Stimulated activated CD8-positive, alpha-beta memory T cell treated with anti-CD3 and anti-CD28 coated beads, Interleukin-2, amount 100 ng/mL, for 48 hours (primary cell): ENCODE measurements around the gene HRAS.
"Not testable (repeated sequence)": the region's sequence is repeated elsewhere in the genome, so short reads cannot be mapped to it uniquely, and the experiment has no call there.

Experiments used
- DNase-seq, 2 donors: peaks; one replicate each; pipeline ENCODE4 v3.0.0-alpha.2; 2020; ENCODE audit warnings: low read depth in 2 of 2

HRAS gene

DNA sequence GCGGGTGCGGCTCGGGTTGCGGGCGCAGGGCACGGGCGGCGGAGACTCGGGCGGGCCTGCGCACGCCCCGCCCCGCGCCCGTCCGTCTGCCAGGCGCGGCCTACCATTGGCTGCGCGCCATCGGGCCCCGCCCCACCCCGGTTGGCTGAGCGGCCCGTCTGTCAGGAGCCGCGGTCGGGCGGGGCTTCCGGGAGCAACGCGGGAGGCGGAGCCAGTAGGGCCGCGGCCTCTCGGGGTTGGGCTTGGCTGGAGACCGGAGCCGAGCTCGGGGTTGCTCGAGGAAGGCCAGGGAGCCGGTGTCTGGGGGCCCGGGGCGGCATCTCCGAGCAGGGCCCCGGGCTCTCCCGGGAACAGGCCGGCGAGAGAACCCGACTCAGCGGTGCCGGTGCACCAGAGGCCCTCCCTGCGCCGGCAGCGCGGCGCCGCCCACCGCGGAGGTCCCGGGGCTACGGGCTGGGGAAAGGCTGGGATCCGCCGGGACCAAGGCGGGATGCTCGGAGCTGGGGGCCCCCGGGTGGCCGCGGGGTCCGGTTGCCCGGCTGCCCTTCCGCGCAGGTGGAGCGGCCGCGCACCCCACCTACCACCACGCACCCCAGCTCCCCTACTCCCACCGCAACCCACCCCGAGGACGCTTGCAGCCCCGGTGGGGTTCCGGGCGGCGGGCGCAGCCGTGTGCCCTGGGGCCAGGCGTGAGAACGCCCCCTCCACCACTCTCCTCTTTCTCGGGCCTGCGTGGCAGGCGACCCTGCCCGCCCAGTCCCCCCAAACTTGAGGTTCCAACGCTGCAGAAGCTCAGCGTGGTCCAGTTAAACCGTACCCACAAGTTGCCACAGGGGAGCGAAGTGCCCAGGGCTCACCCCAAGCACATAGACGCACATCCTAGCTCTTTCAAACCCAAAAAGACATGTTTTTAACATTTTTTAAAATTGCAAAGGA lies at the start of gene HRAS:
TSS of gene HRAS (minus strand) at position 58 of the 936 bp plus-strand sequence.
- peak; percentile 93 to 97 for DNase-seq

DNA sequence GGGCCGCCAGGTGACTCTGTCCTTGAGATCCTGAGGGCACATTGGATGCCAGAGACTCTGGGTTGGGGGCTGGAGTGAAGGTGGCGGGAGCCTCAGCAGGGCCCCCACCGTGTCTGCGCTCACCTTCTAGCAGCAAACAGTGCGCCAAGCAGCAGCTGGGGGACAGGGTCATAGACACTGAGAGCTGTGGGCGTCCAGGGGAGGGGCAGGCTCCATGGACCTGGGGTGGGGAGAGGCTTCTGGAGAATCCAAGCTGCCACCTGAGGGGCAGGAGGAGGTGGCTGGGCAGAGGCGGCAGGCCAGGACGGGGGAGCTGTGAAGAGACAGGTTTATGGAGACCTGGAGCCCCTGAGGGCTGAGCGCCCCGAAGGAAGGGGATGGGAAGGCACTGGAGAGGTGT lies 48.9 kb upstream of the HRAS start:
- DNase-seq: no peak

DNA sequence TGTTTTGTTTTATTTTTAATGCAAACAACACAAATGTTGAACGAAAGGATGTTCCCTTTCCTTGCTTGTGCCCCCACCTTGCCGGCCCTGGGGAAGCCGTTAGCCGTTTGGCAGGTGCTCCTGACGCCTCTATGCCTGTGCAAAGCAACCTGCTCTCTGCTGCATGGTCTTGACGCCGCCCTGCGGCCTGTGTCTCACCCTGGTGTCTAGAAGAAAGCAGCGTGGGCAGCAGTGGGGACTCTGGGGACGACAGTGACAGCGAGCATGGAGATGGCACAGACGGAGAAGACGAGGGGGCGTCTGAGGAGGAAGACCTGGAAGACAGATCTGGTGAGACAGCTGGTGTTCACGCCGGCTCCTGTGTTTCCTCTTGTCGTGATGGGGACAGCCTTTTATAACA lies 46.4 kb upstream of the HRAS start:
- no peak for DNase-seq

DNA sequence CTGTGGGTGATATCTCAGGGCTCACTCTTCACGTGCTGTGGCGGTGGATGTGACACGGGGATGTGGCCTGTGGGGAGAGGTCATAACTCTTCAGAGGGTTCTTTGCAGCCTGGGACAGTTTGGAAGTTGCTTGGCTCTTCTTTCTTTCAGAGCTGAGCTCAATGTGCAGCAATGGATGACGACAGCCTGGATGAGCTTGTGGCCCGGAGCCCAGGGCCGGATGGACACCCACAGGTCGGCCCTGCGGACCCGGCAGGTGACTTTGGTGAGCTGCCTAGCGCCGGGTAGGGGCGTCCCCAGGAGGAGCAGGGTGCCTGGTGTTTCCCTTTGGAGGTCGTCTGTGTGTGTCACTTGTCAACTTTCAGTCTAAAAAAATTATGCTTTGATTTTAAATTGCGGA lies 46.0 kb upstream of the HRAS start:
- DNase-seq: no peak

DNA sequence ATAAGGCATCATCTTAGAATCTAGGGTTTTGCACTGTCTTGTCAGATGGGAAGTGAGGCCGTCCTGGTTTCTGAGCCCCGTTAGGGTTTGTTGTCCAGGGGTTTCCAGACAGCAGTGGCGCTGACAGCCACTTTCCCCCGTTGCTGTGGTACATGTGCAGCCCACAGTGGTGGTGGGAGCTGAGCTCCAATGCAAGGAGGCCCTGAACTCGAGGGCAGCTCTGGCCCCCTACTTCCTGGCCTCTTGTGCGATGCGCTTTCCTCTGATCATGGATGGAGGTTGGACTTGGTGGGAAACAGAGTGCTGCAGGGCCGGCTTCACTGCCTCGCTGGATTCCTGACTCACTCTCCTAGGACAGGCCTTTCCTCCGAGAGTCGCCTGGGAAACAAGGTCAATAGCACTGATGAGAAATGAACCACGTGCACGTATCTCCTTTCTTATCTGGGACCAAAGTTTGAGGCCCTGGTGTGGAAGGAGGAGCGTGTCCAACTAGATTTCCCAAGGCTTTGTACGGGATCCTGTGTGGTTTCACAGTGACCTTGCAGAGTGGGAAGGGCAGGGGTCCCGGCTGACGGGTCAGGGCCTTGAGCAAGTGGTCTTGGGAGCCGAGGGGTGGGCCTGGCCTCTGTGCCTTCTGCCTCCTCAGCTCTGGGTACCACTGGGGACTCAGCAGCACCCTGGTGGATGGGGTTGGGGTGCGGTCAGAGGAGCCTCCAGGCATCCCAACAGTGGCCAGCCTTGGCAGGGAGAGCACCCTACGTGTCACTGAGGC lies 44.6 kb upstream of the HRAS start:
- DNase-seq: no peak

DNA sequence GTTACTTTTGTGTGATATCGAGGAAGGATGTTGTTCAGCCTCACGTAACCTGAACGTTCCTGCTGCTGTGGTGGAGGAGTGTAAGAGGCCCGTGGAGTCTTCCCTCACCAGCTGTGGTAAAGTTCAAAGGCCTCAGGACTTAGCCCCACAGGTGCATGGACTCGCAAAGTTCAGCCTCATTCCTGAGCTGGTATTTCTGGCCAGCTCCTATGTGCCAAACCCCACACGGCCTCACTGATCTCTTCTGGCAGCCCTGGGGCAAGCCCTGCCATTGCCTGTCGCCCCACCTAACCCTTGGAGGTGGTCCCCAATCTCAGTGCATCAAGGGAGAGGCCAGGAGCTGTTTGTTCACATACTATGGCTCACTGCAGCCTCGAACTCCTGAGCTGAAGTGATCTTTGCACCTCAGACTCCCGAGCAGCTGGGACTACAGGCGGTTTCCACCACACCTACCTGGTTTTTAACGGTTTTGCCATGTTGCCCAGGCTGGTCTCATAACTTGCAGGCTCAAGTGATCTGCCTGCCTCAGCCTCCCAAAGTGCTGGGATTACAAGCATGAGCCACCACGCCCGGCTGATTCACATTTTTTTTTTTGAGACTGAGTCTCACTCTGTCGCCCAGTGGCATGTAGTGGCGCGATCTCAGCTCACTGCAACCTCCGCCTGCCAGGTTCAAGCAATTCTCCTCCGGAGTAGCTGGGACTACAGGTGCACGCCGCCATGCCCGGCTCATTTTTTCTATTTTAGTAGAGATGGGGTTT lies 43.1 kb upstream of the HRAS start:
- DNase-seq: no peak

DNA sequence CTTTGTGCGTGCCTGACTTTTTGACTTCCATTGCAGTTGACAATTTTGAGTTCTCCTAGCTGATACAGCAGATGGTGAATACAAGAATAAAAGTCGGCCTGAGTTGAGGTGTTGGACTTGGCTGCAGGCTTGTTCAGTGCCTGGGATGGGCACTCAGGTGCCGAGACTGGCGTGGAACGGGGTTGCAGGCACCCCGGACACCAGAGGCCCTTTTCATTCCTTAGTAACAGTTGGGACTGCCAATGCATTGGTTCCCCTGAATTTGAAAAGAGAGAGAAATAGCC lies 42.2 kb upstream of the HRAS start:
- no peak for DNase-seq

DNA sequence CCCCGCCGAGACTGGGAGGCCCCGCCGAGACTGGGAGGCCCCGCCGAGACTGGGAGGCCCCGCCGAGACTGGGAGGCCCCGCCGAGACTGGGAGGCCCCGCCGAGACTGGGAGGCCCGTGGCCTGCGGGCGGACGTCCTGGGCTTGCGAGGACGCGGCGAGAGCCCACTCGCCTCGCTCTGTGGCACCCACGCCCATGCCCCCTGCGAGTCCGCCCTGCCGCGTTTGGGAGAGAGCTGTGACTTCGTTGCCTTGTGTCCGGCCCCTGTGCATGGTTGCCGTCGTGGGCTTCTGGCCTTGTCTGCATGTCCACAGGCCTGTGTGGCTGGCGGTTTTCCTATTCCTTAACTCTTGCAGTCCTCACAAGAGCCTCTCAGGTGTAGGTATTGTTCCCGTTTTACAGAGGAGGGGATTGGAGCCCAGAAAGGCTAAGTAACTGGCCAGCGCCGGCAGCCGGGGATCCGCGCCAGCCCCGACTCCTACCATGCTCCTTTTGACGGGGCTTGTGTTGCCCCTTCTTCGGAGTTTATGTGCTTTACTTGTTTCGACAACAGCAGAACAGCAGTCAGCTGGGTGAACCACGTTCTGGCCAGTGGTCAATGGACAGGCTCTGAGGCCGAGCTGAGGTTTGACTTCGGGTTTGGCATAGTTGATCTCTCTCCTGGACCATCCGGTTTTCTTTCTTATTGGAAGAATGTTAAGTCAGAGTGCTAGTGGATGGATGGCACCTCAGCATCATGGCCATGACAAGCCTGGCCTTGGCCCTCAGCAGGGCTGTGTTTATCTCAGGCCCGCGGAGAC lies 41.6 kb upstream of the HRAS start:
- no peak for DNase-seq

DNA sequence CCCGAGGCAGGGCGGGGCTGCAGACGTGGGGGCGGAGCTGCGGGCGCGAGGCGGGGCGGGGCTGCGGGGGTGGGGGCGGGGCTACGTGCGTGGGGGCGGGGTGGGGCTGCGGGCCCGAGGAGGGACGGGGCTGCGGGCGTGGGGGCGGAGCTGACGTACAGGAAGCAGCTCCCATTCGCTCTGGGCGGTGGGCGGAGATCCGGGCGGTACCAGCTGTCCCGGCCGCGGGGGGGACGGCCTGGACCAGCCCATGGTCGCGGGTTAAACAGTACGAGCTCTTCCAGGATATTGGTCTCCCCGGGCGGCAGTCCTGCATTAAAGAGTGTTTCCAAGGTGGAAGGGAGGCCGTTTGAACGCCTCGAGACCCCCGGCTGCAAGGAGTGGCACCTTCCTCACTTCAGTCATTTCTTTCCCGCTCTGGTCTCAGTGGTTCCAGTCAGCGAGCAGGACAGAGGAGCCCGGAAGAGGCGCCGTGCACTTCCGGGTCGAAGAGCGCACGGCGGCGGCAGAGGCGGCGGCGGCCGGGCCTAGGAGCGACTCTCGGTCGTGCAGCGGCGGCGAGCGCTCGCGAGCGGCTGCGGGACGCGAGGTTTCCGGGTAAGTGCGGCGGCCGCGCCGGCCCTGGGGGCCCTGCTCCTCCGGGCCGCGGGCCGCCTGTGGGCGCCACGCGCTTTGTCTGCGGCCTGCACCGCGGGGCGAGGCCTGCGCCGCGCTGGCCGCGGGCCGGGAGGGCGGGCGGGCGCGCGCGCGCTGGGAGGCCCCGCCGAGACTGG lies 40.8 kb upstream of the HRAS start, which contains the start of gene PHRF1:
TSS of gene PHRF1 (plus strand) at position 475 of the 773 bp plus-strand sequence. CDS start 5,043 bp downstream, outside the sequence.
- DNase-seq: peak; percentile 90 to 92

DNA sequence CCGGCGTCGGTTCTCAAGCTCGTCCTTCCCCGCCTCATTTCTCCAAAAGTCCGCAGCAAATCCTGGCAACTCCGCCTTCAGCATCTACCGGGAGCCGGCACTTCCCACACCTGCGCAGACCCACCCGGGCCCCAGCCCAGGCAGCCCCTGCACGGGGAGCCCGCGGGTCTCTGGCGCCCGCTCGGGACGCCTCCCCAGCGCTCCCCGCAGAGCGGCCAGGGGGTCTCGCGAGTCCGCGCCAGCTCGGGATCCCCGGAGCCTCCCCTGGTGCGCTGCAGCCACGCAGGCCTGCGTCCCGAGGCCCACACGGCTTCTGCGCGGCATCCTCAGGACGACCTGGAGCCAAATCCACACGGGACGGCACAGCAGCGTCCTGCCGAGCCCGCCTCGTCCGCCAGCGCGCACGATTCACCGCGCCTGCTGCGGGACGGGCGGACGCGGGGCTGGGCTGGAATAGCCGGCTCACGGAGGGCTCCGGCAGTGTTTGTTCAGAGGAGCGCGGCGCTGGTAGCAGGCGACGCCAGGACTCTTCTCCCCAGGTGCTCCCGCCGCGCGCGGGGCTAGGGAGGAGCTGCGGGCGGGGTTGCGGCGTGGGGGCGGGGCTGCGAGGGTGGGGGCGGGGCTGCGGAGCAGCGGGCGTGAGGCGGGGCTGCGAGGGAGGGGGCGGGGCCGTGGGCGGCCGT lies 40.1 kb upstream of the HRAS start:
- DNase-seq: no peak

DNA sequence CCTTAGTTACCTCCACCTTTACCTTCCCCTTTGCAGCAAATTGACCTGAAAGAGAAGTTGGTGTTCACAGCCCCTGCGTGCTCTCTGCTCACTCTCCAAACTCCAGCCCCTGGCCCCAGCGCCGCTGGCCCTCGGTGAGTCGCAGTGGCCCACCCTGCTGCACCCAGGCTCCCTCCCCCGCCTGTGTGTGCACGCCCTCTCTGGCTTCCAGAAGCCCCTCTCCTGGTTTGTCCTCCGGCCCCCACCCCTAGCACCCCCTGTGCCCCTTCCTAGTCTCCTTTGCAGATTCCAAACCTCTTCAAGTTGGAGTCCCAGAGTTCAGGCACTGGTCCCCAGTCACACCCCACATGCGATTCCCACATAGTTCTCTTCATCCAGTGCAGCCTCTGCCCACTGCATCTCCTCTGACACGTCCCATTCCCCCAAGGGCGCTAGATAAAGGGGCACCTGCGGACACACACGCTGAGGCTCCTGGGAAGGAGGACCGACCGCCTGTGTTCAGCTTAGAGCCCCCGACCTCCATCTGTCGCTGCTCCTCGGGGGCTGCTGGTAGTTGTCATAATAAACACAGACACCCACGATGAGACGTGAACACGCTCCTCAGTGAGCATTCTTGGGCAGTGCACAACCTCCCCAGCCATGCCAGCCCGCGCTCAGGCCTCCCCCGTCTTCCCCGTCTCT lies 39.4 kb upstream of the HRAS start:
- DNase-seq: no peak

DNA sequence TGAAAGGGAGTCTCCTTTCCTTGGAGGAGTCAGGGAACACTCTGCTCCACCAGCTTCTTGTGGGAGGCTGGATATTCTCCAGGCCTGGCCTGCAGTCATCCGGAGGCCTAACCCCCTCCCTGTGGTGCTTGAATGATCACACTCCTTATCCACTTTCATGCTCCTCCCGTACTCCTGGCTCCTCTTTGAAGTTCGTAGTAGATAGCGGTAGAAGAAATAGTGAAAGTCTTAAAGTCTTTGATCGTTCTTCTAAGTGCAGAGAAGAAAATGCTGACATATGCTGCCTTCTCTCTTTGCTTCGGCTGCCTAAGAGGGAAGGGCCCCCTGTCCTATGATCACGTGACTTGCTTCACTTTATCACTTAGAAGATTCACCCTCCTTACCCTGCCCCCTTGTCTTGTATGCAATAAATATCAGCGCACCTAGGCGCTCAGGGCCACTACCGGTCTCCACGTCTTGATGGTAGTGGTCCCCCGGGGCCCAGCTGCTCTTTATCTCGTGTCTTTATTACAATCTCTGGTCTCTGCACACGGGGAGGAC lies 38.7 kb upstream of the HRAS start:
- DNase-seq: not testable (repeated sequence)

DNA sequence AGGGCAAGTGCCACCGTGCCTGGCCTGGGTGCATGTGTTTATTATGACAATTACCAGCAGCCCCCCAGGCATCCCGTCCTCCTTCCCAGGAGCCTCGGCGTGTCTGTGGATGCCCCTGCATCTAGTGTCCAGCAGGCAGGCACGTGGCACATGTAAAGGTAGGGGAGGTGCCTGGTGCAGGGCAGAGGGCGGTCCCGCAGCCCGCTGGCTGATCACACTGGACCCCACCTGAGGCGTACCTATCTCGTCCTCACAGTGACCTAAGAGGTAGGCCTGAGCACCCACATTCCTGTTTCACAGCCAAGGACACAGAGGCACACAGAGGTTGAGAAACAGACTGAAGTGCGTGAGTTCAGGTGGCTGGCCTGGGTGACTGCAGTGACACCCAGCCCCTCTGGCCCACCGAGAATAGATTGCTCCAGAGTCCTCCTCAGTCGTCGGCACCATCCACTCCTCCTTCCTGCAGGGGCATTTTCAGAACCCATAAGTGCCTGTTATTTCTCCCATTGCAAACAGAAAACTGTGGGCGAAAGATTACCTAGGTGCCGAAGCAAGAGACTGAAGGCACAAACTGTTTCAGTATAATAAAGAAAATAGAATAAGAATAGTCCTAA lies 37.9 kb upstream of the HRAS start:
- no peak for DNase-seq

DNA sequence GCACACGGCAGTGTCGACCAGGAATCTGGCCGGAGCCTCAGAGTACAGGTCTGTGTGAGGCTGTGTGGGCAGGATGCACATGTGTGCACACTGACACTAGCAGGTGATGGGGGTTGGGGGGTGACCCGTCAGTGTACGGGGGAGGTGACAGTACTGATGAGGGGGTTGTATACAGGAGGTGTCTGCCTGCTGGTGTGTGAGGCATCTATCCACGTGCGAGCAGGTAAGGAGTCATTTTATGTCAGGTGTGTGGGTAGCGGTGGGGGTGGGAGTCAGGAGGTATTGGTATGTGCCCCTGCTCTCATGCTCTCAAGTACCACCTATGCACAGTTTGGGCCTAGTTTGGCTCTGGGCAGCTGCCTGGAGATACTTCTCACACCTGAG lies 36.4 kb upstream of the HRAS start:
- no peak for DNase-seq

DNA sequence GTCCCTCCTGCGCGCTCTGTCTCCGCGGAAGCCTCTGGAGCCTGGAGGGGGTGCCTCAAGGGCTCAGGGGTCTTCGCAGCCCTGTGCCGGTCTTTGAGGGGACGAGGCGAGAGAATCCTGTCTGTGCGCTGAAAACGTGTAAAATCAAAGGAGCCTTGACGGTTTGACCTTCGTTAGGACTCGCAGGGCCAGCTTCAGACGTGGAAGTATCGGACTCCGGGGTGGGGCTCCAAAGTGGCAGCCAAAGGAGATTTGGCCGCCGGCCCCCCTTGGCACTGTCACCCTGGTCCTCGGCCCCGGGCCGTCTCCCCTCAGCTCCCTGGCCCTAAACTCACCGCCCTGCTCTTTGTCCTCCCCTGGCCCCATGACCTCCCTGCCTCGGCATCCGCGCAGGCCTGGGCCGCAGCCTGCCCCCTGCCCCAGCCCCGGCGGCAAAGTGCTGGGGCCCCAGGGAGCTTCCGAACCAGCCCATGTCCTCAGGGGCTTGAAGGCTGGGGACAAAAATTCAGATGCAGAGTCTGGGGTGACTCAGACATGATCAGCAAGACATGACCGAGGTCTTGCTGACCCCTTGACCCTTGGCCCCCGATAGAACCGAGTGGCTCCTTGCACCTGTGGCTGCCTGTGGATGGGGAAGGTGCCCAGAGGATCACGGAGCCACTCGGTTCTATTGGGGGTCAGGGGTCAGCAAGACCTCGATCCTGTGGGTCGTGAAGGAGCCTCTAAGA lies 33.9 kb upstream of the HRAS start:
- no peak for DNase-seq

DNA sequence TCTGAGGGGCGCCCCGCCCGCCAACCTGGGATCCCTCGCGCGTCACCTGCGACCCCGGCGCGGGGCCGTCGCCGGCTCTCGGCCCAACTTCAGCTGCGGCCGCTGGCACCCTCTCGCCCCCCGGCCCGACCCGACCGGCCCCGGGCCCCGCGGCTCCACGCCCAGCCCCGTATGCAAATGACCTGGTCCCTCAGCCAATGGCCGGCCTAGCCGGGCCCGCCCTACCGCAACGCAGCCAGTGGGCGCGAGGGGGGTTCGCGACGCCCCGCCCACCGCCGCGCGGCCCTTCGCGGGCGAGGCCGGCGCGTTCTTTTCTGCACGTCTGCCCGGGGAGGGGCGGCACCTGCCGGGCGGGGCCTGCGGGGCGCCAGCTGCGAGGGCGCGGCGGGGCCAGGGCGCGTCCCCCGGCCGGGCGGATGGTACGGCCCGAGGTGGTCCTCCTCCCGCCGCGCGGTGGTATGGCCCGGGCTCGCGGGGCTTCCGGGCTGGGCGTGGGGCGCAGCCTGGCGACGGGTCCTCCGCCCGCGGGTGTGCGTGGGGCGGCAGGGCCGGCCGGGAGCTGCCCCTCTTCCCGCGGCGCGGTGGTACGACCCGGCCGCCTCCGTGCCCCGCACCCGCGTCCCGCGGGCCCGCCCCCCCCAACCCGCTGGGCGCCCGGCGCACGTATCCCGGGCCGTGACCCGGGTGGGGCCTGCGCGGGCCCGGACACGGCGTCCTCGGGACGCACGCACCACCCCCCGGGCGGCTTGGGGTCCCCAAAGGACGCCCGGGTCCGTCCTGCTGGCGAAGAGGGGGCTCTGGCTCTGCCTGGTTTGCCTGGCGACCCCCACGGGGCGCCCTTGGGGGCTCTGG lies 33.2 kb upstream of the HRAS start:
- DNase-seq: peak; percentile 88 to 95

DNA sequence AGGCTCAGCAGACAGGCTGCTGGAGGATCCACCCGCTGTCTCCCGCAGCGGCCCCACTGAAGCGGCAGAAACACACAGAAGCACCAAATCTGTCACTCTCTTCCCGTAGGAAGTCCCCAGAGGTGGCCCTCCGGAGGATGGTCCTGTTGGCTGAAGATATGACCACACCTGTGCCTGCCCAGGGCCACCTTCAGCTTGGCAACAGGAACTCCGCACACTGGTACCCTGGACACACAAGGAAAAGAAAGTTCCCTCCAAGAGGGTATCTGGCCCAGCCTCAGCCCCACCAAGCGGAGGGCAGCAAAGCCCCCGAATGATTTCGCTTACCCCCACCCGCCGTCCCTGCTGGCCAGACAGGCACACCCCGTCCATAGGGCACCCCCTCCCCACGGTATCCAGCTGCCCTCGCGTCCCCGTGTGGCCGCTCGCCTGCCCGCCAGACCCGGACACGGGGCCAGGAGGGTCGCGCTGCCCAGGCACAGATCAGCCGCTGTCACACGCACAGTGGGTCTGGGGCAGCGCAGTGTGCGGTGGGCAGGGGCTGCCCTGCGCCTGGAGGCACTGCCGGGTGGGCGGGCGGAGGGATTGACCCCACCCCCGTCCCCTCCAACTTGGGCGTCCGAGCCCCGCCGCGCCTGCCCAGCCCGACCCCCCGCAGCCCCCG lies 32.4 kb upstream of the HRAS start:
- no peak for DNase-seq
